WTC11 (cell line): ENCODE measurements around the gene OTUD4.

Source experiments
- CREM ChIP-seq: sonication (generic); formaldehyde crosslinking; IDR thresholded peaks from 2 replicates; pipeline ENCODE4 v1.8.1; 2022; ENCODE audit warnings: mild to moderate bottlenecking, missing genetic modification reagents, moderate library complexity
- FOXJ3 ChIP-seq: sonication (generic); formaldehyde crosslinking; IDR thresholded peaks from 2 replicates; pipeline ENCODE4 v1.9.0; 2021; ENCODE audit warnings: missing genetic modification reagents, mild to moderate bottlenecking, borderline replicate concordance
- FOXP1 ChIP-seq: sonication (generic); formaldehyde crosslinking; IDR thresholded peaks from 2 replicates; pipeline ENCODE4 v1.8.0; 2022; ENCODE audit warnings: missing genetic modification reagents, mild to moderate bottlenecking, moderate library complexity, borderline replicate concordance
- JUN ChIP-seq: sonication (generic); formaldehyde crosslinking; IDR thresholded peaks from 2 replicates; pipeline ENCODE4 v1.8.0; 2023; ENCODE audit warnings: mild to moderate bottlenecking, missing genetic modification reagents
- TCF7 ChIP-seq: sonication (generic); formaldehyde crosslinking; IDR thresholded peaks from 2 replicates; pipeline ENCODE4 v1.8.0; 2022; ENCODE audit warnings: mild to moderate bottlenecking, low read depth, missing genetic modification reagents, moderate library complexity
- TP53 ChIP-seq: sonication (generic); formaldehyde crosslinking; IDR thresholded peaks from 2 replicates; pipeline ENCODE4 v1.8.1; 2023; ENCODE audit warnings: mild to moderate bottlenecking, missing genetic modification reagents
- TF ChIP-seq, protein P1 (sequence below): sonication (generic); formaldehyde crosslinking; IDR thresholded peaks from 2 replicates; pipeline ENCODE4 v1.8.1; 2022; ENCODE audit warnings: missing genetic modification reagents, borderline replicate concordance
- TF ChIP-seq, protein P2 (sequence below): sonication (generic); formaldehyde crosslinking; IDR thresholded peaks from 2 replicates; pipeline ENCODE4 v1.8.1; 2022; ENCODE audit warnings: low read depth, missing genetic modification reagents, borderline replicate concordance
- TF ChIP-seq, protein P3 (sequence below): fragments of 250-450 bp; sonication (Bioruptor Pico); IDR thresholded peaks from 2 replicates; pipeline ENCODE4 v2.1.2; 2022; ENCODE audit warnings: mild to moderate bottlenecking, moderate library complexity
- TF ChIP-seq, protein P4 (sequence below): sonication (generic); formaldehyde crosslinking; IDR thresholded peaks from 2 replicates; pipeline ENCODE4 v1.8.1; 2023; ENCODE audit warnings: mild to moderate bottlenecking, missing genetic modification reagents
- TF ChIP-seq, protein P5 (sequence below): fragments of 200-600 bp; IDR thresholded peaks from 2 replicates; pipeline ENCODE4 v1.8.0; 2022; ENCODE audit warnings: antibody characterized with exemption
- TF ChIP-seq, protein P6 (sequence below): sonication (generic); formaldehyde crosslinking; conservative IDR thresholded peaks from 2 replicates; pipeline ENCODE4 v1.8.1; 2022; ENCODE audit warnings: mild to moderate bottlenecking, missing genetic modification reagents
- TF ChIP-seq, protein P7 (sequence below): sonication (generic); formaldehyde crosslinking; IDR thresholded peaks from 2 replicates; pipeline ENCODE4 v1.8.1; 2023; ENCODE audit warnings: mild to moderate bottlenecking, missing genetic modification reagents, moderate library complexity

DNA sequence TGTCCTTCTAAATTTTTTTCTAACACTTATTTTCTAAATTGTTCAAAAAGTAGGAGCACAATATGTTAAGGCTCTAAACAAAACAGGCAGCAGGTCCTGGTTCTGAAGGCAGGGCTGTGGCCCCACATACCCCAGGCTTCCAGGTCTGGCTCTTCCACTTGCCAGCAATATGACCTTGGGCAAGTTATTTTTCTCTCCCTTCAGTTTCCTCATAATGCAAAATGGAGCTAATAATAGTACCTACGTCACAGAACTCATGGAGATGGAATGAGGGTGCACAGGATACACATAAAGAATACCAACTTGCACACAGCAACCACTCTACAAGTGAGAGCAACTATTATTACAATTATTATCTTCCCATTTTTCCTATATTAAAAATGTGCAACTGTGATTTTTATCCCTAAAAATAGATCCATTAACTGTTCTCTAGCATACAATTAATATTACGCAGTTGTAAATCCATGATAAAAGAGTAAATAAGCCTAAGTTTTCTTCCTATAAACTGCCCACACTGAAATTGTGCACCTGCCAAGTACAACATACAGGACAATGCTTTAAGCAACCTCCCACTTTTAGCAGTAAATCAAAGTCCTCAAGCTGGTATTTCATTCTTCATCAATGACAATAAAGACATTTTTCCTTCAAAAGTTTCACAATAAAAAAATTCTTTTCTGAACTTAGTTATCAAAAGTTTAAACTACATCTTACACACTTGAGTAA, 27.0 kb downstream of the OTUD4 start:
- TF ChIP-seq, protein P1, sequence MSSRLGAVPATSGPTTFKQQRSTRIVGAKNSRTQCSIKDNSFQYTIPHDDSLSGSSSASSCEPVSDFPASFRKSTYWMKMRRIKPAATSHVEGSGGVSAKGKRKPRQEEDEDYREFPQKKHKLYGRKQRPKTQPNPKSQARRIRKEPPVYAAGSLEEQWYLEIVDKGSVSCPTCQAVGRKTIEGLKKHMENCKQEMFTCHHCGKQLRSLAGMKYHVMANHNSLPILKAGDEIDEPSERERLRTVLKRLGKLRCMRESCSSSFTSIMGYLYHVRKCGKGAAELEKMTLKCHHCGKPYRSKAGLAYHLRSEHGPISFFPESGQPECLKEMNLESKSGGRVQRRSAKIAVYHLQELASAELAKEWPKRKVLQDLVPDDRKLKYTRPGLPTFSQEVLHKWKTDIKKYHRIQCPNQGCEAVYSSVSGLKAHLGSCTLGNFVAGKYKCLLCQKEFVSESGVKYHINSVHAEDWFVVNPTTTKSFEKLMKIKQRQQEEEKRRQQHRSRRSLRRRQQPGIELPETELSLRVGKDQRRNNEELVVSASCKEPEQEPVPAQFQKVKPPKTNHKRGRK (CRISPR knock-in tag): no peak
- TF ChIP-seq, protein P2, sequence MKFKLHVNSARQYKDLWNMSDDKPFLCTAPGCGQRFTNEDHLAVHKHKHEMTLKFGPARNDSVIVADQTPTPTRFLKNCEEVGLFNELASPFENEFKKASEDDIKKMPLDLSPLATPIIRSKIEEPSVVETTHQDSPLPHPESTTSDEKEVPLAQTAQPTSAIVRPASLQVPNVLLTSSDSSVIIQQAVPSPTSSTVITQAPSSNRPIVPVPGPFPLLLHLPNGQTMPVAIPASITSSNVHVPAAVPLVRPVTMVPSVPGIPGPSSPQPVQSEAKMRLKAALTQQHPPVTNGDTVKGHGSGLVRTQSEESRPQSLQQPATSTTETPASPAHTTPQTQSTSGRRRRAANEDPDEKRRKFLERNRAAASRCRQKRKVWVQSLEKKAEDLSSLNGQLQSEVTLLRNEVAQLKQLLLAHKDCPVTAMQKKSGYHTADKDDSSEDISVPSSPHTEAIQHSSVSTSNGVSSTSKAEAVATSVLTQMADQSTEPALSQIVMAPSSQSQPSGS (CRISPR knock-in tag): no peak
- TF ChIP-seq, protein P3, sequence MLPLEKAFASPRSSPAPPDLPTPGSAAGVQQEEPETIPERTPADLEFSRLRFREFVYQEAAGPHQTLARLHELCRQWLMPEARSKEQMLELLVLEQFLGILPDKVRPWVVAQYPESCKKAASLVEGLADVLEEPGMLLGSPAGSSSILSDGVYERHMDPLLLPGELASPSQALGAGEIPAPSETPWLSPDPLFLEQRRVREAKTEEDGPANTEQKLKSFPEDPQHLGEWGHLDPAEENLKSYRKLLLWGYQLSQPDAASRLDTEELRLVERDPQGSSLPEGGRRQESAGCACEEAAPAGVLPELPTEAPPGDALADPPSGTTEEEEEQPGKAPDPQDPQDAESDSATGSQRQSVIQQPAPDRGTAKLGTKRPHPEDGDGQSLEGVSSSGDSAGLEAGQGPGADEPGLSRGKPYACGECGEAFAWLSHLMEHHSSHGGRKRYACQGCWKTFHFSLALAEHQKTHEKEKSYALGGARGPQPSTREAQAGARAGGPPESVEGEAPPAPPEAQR: no peak
- TF ChIP-seq, protein P4, sequence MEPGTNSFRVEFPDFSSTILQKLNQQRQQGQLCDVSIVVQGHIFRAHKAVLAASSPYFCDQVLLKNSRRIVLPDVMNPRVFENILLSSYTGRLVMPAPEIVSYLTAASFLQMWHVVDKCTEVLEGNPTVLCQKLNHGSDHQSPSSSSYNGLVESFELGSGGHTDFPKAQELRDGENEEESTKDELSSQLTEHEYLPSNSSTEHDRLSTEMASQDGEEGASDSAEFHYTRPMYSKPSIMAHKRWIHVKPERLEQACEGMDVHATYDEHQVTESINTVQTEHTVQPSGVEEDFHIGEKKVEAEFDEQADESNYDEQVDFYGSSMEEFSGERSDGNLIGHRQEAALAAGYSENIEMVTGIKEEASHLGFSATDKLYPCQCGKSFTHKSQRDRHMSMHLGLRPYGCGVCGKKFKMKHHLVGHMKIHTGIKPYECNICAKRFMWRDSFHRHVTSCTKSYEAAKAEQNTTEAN (CRISPR knock-in tag): no peak
- TF ChIP-seq, protein P5, sequence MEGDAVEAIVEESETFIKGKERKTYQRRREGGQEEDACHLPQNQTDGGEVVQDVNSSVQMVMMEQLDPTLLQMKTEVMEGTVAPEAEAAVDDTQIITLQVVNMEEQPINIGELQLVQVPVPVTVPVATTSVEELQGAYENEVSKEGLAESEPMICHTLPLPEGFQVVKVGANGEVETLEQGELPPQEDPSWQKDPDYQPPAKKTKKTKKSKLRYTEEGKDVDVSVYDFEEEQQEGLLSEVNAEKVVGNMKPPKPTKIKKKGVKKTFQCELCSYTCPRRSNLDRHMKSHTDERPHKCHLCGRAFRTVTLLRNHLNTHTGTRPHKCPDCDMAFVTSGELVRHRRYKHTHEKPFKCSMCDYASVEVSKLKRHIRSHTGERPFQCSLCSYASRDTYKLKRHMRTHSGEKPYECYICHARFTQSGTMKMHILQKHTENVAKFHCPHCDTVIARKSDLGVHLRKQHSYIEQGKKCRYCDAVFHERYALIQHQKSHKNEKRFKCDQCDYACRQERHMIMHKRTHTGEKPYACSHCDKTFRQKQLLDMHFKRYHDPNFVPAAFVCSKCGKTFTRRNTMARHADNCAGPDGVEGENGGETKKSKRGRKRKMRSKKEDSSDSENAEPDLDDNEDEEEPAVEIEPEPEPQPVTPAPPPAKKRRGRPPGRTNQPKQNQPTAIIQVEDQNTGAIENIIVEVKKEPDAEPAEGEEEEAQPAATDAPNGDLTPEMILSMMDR: no peak
- TF ChIP-seq TP53 (CRISPR knock-in tag): no peak
- TF ChIP-seq CREM (CRISPR knock-in tag): no peak
- no peak for TF ChIP-seq JUN (CRISPR knock-in tag)
- TF ChIP-seq TCF7 (CRISPR knock-in tag): no peak
- TF ChIP-seq, protein P6, sequence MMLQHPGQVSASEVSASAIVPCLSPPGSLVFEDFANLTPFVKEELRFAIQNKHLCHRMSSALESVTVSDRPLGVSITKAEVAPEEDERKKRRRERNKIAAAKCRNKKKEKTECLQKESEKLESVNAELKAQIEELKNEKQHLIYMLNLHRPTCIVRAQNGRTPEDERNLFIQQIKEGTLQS: no peak
- TF ChIP-seq, protein P7, sequence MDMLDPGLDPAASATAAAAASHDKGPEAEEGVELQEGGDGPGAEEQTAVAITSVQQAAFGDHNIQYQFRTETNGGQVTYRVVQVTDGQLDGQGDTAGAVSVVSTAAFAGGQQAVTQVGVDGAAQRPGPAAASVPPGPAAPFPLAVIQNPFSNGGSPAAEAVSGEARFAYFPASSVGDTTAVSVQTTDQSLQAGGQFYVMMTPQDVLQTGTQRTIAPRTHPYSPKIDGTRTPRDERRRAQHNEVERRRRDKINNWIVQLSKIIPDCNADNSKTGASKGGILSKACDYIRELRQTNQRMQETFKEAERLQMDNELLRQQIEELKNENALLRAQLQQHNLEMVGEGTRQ: no peak
- TF ChIP-seq FOXP1: no peak
- no peak for TF ChIP-seq FOXJ3 (CRISPR knock-in tag)
